Subcutaneous adipose tissue (tissue), 4 donors: ENCODE data around the gene NAT16. TPM values are rescaled to one million over a fixed set of nuclear protein-coding genes. Genes with fewer than 3 reads are reported as not detected.

Experiments
- CTCF ChIP-seq: fragments of 450-650 bp; IDR thresholded peaks from one replicate; pipeline ENCODE4 v1.5.1; 2016; ENCODE audit warnings: low read depth, mild to moderate bottlenecking, control low read depth, antibody characterized with exemption, moderate library complexity
- total RNA-seq, 4 donors: library from RNA; depleted of rRNA; stranded (reverse); fragments of >200 nt; gene quantifications; one replicate each; pipeline ENCODE4 v1.1.0, GENCODE V29; 2016

Gene NAT16
- total RNA-seq, 4 donors from 2014 or later = not detected

- TF ChIP-seq CTCF = no peak
Measured at GRCh38 chr7:101138213-101138870, 41.8 kb downstream of the NAT16 start.

- TF ChIP-seq CTCF = no peak
Measured at GRCh38 chr7:101137651-101138212, 42.4 kb downstream of the NAT16 start.

- no peak for TF ChIP-seq CTCF
Measured at GRCh38 chr7:101134399-101134980, 45.6 kb downstream of the NAT16 start.

GRCh38 chr7:101133621-101134398 is 46.3 kb downstream of the NAT16 start:
- TF ChIP-seq CTCF = no peak

- TF ChIP-seq CTCF = no peak
Measured at GRCh38 chr7:101129603-101130117, 50.4 kb downstream of the NAT16 start.

GRCh38 chr7:101128040-101128834 is 51.9 kb downstream of the NAT16 start:
- no peak for TF ChIP-seq CTCF
